GM19099 (cell line): ENCODE results near the gene BCL2L12.

Source experiments
- POLR2A ChIP-seq: IDR thresholded peaks from 3 replicates; pipeline ENCODE4 v1.6.1; 2011; ENCODE audit warnings: low read depth; ENCODE audit not compliant: insufficient read length; ENCODE audit errors: extremely low read depth

The BCL2L12 gene

GRCh38 chr19:49672131-49672919, 6.6 kb downstream of the BCL2L12 start:
- TF ChIP-seq POLR2A: peak; percentile 17

GRCh38 chr19:49676136-49676783, 10.5 kb downstream of the BCL2L12 start:
- peak; percentile 96 for TF ChIP-seq POLR2A

GRCh38 chr19:49676784-49677230, 11.1 kb downstream of the BCL2L12 start:
- TF ChIP-seq POLR2A: no peak

- peak; percentile 93 for TF ChIP-seq POLR2A
These were observed 11.6 kb downstream of the BCL2L12 start, which contains the start of gene PRMT1 for GRCh38 chr19:49677231-49677900. Gene PRMT1 (plus strand): TSS chr19:49677271. CDS start chr19:49677281, 10 bp downstream.

- no peak for TF ChIP-seq POLR2A
These were observed 12.4 kb downstream of the BCL2L12 start for GRCh38 chr19:49677901-49678674.

- no peak for TF ChIP-seq POLR2A
These were observed 13.4 kb downstream of the BCL2L12 start for GRCh38 chr19:49678985-49679770.

- no peak for TF ChIP-seq POLR2A
These were observed 14.2 kb downstream of the BCL2L12 start for GRCh38 chr19:49679771-49680413.

- TF ChIP-seq POLR2A: no peak
These were observed 15.0 kb downstream of the BCL2L12 start for GRCh38 chr19:49680421-49681351.

GRCh38 chr19:49681830-49682229, 16.1 kb downstream of the BCL2L12 start:
- TF ChIP-seq POLR2A: no peak

- no peak for TF ChIP-seq POLR2A
These were observed 16.5 kb downstream of the BCL2L12 start for GRCh38 chr19:49682274-49682673.

GRCh38 chr19:49683814-49684250, 18.1 kb downstream of the BCL2L12 start:
- TF ChIP-seq POLR2A: no peak

- peak; percentile 15 for TF ChIP-seq POLR2A
These were observed 18.7 kb downstream of the BCL2L12 start for GRCh38 chr19:49684251-49684982.

GRCh38 chr19:49684983-49685553, 19.3 kb downstream of the BCL2L12 start:
- peak; percentile 1 for TF ChIP-seq POLR2A
